HCT116 (cell line): ENCODE results near the gene OR11A1. TPM values are rescaled to one million over a fixed set of nuclear protein-coding genes. Genes with fewer than 3 reads are reported as not detected.

Experiments used
- ATAC-seq: fragments of 200-7000 bp; cut with Tn5 transposase; 2 replicates; pipeline ENCODE4 v1.9.1; 2020; ENCODE audit warnings: mild to moderate bottlenecking, moderate library complexity
- BruUV-seq: library from RNA; stranded (reverse); fragments of 400-500 nt; replicated peaks from 2 replicates; lab custom pipeline; 2021; lab: Mats Ljungman, UMichigan
- CTCF ChIA-PET: fragments of 300-600 bp; sonication (Branson Sonifier 250); formaldehyde crosslinking; loops from one replicate; lab custom pipeline; 2021; ENCODE audit warnings: antibody characterized with exemption; lab: Charles Lee
- POLR2A ChIA-PET: fragments of 300-600, 350-600 bp; sonication (Branson Sonifier 250); formaldehyde crosslinking; loops from one replicate; lab custom pipeline; 2021; ENCODE audit warnings: antibody characterized with exemption; lab: Charles Lee
- RAD21 ChIA-PET, 2 experiments: fragments of 300-600 bp; sonication (Branson Sonifier 250); formaldehyde crosslinking; loops; one replicate each; lab custom pipeline; 2023; ENCODE audit warnings: low total read pairs in 2 of 2; ENCODE audit not compliant: uncharacterized antibody in 2 of 2, unreplicated experiment in 2 of 2, low non-redundant PET in 1 of 2; lab: Charles Lee
- DNase-seq: peaks from one replicate; pipeline ENCODE4 v3.0.0-alpha.2; 2010; ENCODE audit warnings: low read depth, low spot score
- H2AFZ ChIP-seq: fragments of 200-600 bp; shearing (Covaris generic), sonication (generic); 2 replicates; pipeline ENCODE4 v1.6.1; 2017; ENCODE audit warnings: low read depth, mixed run types, mixed read lengths, antibody characterized with exemption, low read length; ENCODE audit not compliant: poor library complexity, severe bottlenecking
- H3K27ac ChIP-seq: 2 replicates; pipeline ENCODE4 v1.5.1; 2012; ENCODE audit warnings: low read depth, low read length
- H3K27me3 ChIP-seq: fragments of 200-600 bp; sonication (generic); 2 replicates; pipeline ENCODE4 v1.6.1; 2016; ENCODE audit warnings: mixed run types, low read length, mixed read lengths; ENCODE audit not compliant: insufficient read depth
- H3K36me3 ChIP-seq, 2 experiments: fragments of 200-500 bp in 1 of 2; fragments of 200-600 bp in 1 of 2; sonication (Bioruptor generic) in 1 of 2; sonication (generic) in 1 of 2; 2 replicates each; pipeline versions ENCODE4 v1.5.1 to v1.6.1; 2014 to 2016; ENCODE audit warnings: low read length in 2 of 2, inconsistent platforms in 1 of 2, mixed read lengths in 1 of 2, mixed run types in 1 of 2; ENCODE audit not compliant: insufficient read depth in 2 of 2, control insufficient read depth in 1 of 2
- H3K4me1 ChIP-seq, 2 experiments: fragments of 200-600 bp in 1 of 2; sonication (generic) in 1 of 2; 2 replicates each; pipeline versions ENCODE4 v1.5.1 to v1.6.1; 2012 to 2017; ENCODE audit warnings: low read length in 2 of 2, inconsistent platforms in 1 of 2, mild to moderate bottlenecking in 1 of 2, mixed read lengths in 1 of 2, mixed run types in 1 of 2, moderate library complexity in 1 of 2; ENCODE audit not compliant: insufficient read depth in 2 of 2, control insufficient read depth in 1 of 2
- H3K4me2 ChIP-seq: fragments of 200-600 bp; sonication (generic); 2 replicates; pipeline ENCODE4 v1.6.1; 2017; ENCODE audit warnings: mixed run types, low read length, mixed read lengths
- H3K4me3 ChIP-seq, 2 experiments: fragments of 200-600 bp in 1 of 2; sonication (generic) in 1 of 2; replicated peaks in 1 of 2; 2 replicates each; pipeline ENCODE4 v1.5.1; 2011 to 2016; ENCODE audit warnings: low read length in 2 of 2, control low read depth in 1 of 2, low read depth in 1 of 2, mild to moderate bottlenecking in 1 of 2, mixed read lengths in 1 of 2, mixed run types in 1 of 2
- H3K79me2 ChIP-seq: fragments of 200-600 bp; sonication (generic); 2 replicates; pipeline ENCODE4 v1.6.1; 2017; ENCODE audit warnings: mild to moderate bottlenecking, mixed run types, low read length, moderate library complexity, mixed read lengths; ENCODE audit not compliant: insufficient read depth
- H3K9ac ChIP-seq: fragments of 200-600 bp; sonication (generic); 2 replicates; pipeline ENCODE4 v1.6.1; 2016; ENCODE audit warnings: low read length, mixed read lengths
- H3K9me2 ChIP-seq: fragments of 200-600 bp; sonication (generic), shearing (Covaris generic); 2 replicates; pipeline ENCODE4 v1.6.1; 2017; ENCODE audit warnings: mixed run types, mild to moderate bottlenecking, moderate library complexity; ENCODE audit not compliant: insufficient read depth
- H3K9me3 ChIP-seq, 2 experiments: fragments of 200-500 bp in 1 of 2; fragments of 200-600 bp in 1 of 2; sonication (Bioruptor generic) in 1 of 2; sonication (generic) in 1 of 2; 2 replicates each; pipeline ENCODE4 v1.6.1; 2014 to 2017; ENCODE audit warnings: low read length in 2 of 2, mixed read lengths in 2 of 2, inconsistent platforms in 1 of 2, low read depth in 1 of 2, mild to moderate bottlenecking in 1 of 2, mixed run types in 1 of 2, moderate library complexity in 1 of 2; ENCODE audit not compliant: control insufficient read depth in 1 of 2, insufficient read depth in 1 of 2
- H4K20me1 ChIP-seq: fragments of 200-600 bp; sonication (generic), shearing (Covaris generic); 2 replicates; pipeline ENCODE4 v1.6.1; 2017; ENCODE audit warnings: mixed run types, mild to moderate bottlenecking, moderate library complexity; ENCODE audit not compliant: insufficient read depth
- CBX3 ChIP-seq: IDR thresholded peaks from 2 replicates; pipeline ENCODE4 v1.6.1; 2012; ENCODE audit warnings: low read depth
- CEBPB ChIP-seq: IDR thresholded peaks from 2 replicates; pipeline ENCODE4 v1.6.1; 2012; ENCODE audit warnings: low read depth
- EGR1 ChIP-seq: IDR thresholded peaks from 2 replicates; pipeline ENCODE4 v1.6.1; 2012; ENCODE audit warnings: low read depth
- ELF1 ChIP-seq: IDR thresholded peaks from 2 replicates; pipeline ENCODE4 v1.6.1; 2012; ENCODE audit warnings: low read depth, borderline replicate concordance
- EZH2 ChIP-seq: fragments of 200-600 bp; sonication (generic); IDR thresholded peaks from 2 replicates; pipeline ENCODE4 v1.6.1; 2017; ENCODE audit warnings: antibody characterized with exemption, mixed run types
- FOSL1 ChIP-seq: IDR thresholded peaks from 2 replicates; pipeline ENCODE4 v1.6.1; 2012; ENCODE audit warnings: low read depth
- JUND ChIP-seq: IDR thresholded peaks from 2 replicates; pipeline ENCODE4 v1.6.1; 2012
- MAX ChIP-seq: IDR thresholded peaks from 2 replicates; pipeline ENCODE4 v1.6.1; 2012
- POLR2A ChIP-seq: IDR thresholded peaks from 2 replicates; pipeline ENCODE4 v1.7.0; 2011; ENCODE audit warnings: borderline replicate concordance; ENCODE audit not compliant: insufficient read depth, insufficient read length; ENCODE audit errors: extremely low read depth
- POLR2AphosphoS5 ChIP-seq: IDR thresholded peaks from 2 replicates; pipeline ENCODE4 v1.6.1; 2011; ENCODE audit warnings: mild to moderate bottlenecking, low read depth, low read length, moderate library complexity
- RAD21 ChIP-seq: IDR thresholded peaks from 2 replicates; pipeline ENCODE4 v1.6.1; 2012; ENCODE audit warnings: low read depth, mild to moderate bottlenecking
- SIN3A ChIP-seq: IDR thresholded peaks from 2 replicates; pipeline ENCODE4 v1.6.1; 2012; ENCODE audit warnings: low read depth
- SP1 ChIP-seq: IDR thresholded peaks from 2 replicates; pipeline ENCODE4 v1.6.1; 2012; ENCODE audit warnings: low read depth
- SRF ChIP-seq: IDR thresholded peaks from 2 replicates; pipeline ENCODE4 v1.6.1; 2012; ENCODE audit warnings: low read depth
- TCF7L2 ChIP-seq: IDR thresholded peaks from 2 replicates; pipeline ENCODE4 v1.7.0; 2011; ENCODE audit warnings: borderline replicate concordance, inconsistent platforms; ENCODE audit not compliant: insufficient read depth, insufficient read length; ENCODE audit errors: extremely low read depth
- YY1 ChIP-seq: IDR thresholded peaks from 2 replicates; pipeline ENCODE4 v1.6.1; 2011; ENCODE audit warnings: low read length, low read depth, moderate library complexity, mild to moderate bottlenecking; ENCODE audit not compliant: insufficient replicate concordance; ENCODE audit errors: extremely low read depth
- ZBTB33 ChIP-seq: IDR thresholded peaks from 2 replicates; pipeline ENCODE4 v1.6.1; 2011; ENCODE audit warnings: mild to moderate bottlenecking, low read length, moderate library complexity; ENCODE audit not compliant: insufficient replicate concordance; ENCODE audit errors: extremely low read depth
- ZNF274 ChIP-seq: fragments of 200-500 bp; sonication (Bioruptor generic); IDR thresholded peaks from 2 replicates; pipeline ENCODE4 v1.6.1; 2014; ENCODE audit warnings: mild to moderate bottlenecking, low read depth, low read length, inconsistent platforms
- intact Hi-C: fragments of 100-400 bp; cut with micrococcal nuclease; formaldehyde crosslinking; loops from 2 replicates; pipeline ENCODE4 v1.10.0; 2022
- total RNA-seq: library from RNA; stranded (reverse); gene quantifications from one replicate; pipeline ENCODE4 v1.2.1, GENCODE V29; 2021; ENCODE audit not compliant: unreplicated experiment
- TF ChIP-seq, protein P1 (sequence below), 3 experiments: fragments of 200-600 bp in 1 of 3; sonication (generic) in 1 of 3; IDR thresholded peaks in 2 of 3; conservative IDR thresholded peaks in 1 of 3; 2 replicates each; pipeline ENCODE4 v1.5.1; 2012 to 2017; ENCODE audit warnings: low read depth in 2 of 3, low read length in 2 of 3, antibody characterized with exemption in 1 of 3, borderline replicate concordance in 1 of 3, control low read depth in 1 of 3, mild to moderate bottlenecking in 1 of 3, mixed read lengths in 1 of 3, mixed run types in 1 of 3, moderate library complexity in 1 of 3; ENCODE audit not compliant: insufficient read depth in 1 of 3

OR11A1 gene
- total RNA-seq, 1 experiment from 2014 or later: not detected

DNA sequence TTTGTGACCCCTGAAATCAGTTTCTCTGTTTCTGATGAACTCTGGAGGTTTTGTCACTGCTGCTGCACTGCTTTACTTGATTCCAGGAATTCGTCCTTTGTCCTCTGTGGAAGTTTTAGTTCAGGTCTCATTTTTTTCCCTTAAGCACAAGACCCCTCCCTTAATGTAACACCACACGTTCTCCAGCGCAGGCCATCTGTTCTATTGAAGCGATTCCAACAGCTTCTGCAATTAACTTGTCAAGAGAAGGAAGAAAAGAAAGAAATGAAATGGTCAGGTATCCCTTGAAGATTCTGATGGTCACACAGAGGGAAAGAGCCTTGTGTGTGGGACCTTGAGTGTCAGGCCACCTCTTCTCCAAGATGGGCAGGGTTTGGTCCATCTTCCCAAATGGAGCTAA is 38.7 kb upstream of the OR11A1 start:
- Histone ChIP-seq H3K27ac (no peak overlapping the region), H3K27me3 (peaks cover 27% of the 10 kb centered on the region), H3K36me3 (no peaks in the 10 kb centered on the region), H3K9me2 (no peaks in the 10 kb centered on the region; the same call in 1 of the 2 replicates), H3K79me2 (no peaks in the 10 kb centered on the region), H3K9ac (no peak overlapping the region), H3K4me1 (no peaks in the 10 kb centered on the region), H2AFZ (no peak overlapping the region), H3K4me2 (no peak overlapping the region), H3K9me3 (no peaks in the 10 kb centered on the region), H4K20me1 (no peaks in the 10 kb centered on the region), H3K4me3 (no peak overlapping the region)
- ChIA-PET CTCF (no interaction called here), RAD21 (no interaction called here), POLR2A (no interaction called here)
- intact Hi-C loops: no loop called here
- ATAC-seq (no peak), DNase-seq (no peak)
- BruUV-seq: no TSS peak
- no peak for TF ChIP-seq ZNF274
- no peak for TF ChIP-seq POLR2AphosphoS5
- TF ChIP-seq TCF7L2: no peak
- no peak for TF ChIP-seq POLR2A
- no peak for TF ChIP-seq FOSL1
- no peak for TF ChIP-seq CEBPB
- no peak for TF ChIP-seq EGR1
- no peak for TF ChIP-seq ELF1
- no peak for TF ChIP-seq SP1
- no peak for TF ChIP-seq YY1
- no peak for TF ChIP-seq JUND
- no peak for TF ChIP-seq SIN3A
- TF ChIP-seq CBX3: no peak
- TF ChIP-seq ZBTB33: no peak
- TF ChIP-seq SRF: no peak
- TF ChIP-seq MAX: no peak
- no peak for TF ChIP-seq RAD21
- TF ChIP-seq, protein P1, sequence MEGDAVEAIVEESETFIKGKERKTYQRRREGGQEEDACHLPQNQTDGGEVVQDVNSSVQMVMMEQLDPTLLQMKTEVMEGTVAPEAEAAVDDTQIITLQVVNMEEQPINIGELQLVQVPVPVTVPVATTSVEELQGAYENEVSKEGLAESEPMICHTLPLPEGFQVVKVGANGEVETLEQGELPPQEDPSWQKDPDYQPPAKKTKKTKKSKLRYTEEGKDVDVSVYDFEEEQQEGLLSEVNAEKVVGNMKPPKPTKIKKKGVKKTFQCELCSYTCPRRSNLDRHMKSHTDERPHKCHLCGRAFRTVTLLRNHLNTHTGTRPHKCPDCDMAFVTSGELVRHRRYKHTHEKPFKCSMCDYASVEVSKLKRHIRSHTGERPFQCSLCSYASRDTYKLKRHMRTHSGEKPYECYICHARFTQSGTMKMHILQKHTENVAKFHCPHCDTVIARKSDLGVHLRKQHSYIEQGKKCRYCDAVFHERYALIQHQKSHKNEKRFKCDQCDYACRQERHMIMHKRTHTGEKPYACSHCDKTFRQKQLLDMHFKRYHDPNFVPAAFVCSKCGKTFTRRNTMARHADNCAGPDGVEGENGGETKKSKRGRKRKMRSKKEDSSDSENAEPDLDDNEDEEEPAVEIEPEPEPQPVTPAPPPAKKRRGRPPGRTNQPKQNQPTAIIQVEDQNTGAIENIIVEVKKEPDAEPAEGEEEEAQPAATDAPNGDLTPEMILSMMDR (IDR thresholded peaks at IDR 0.05 in 2 of 3, conservative IDR thresholded peaks at IDR 0.05 in 1 of 3; ENCODE audit: borderline replicate concordance in 1 of 3, insufficient read depth in 1 of 3, low read depth in 2 of 3, low read length in 2 of 3): no peak
- TF ChIP-seq EZH2: no peak
